ENCODE data around the gene AGTPBP1.

AGTPBP1 gene

GRCh38 chr9:85702726-85703289 is 38.9 kb downstream of the AGTPBP1 start:
- DNase-seq (ENCODE audit: low read depth in 2 of 2): peak; percentile 1 to 14
- TF ChIP-seq CTCF (IDR thresholded peaks at IDR 0.05; ENCODE audit: low read depth, low read length): no peak

GRCh38 chr9:85702191-85702590 is 39.6 kb downstream of the AGTPBP1 start:
- no peak overlapping the region for H3K4me3 ChIP-seq (replicated peaks in 1 of 2; ENCODE audit: low read depth in 2 of 2, low read length in 2 of 2)
- no peak for DNase-seq (ENCODE audit: low read depth in 2 of 2)
- no peak for TF ChIP-seq CTCF (IDR thresholded peaks at IDR 0.05; ENCODE audit: low read depth, low read length)

More at GRCh38 chr9:85702726-85703289, 38.9 kb downstream of the AGTPBP1 start:
- no peak overlapping the region for H3K4me3 ChIP-seq (replicated peaks in 1 of 2; ENCODE audit: low read depth in 2 of 2, low read length in 2 of 2)

- no peak for TF ChIP-seq CTCF (IDR thresholded peaks at IDR 0.05; ENCODE audit: low read depth, low read length)
- H3K4me3 ChIP-seq (replicated peaks in 1 of 2; ENCODE audit: low read depth in 2 of 2, low read length in 2 of 2): no peak overlapping the region
- DNase-seq (ENCODE audit: low read depth in 2 of 2): no peak
Measured at GRCh38 chr9:85700330-85700729, 41.4 kb downstream of the AGTPBP1 start.

- no peak overlapping the region for H3K4me3 ChIP-seq (replicated peaks in 1 of 2; ENCODE audit: low read depth in 2 of 2, low read length in 2 of 2)
Measured at GRCh38 chr9:85688361-85688760, 53.4 kb downstream of the AGTPBP1 start.

GRCh38 chr9:85685081-85685480 is 56.7 kb downstream of the AGTPBP1 start:
- no peak overlapping the region for H3K4me3 ChIP-seq (replicated peaks in 1 of 2; ENCODE audit: low read depth in 2 of 2, low read length in 2 of 2)
- TF ChIP-seq CTCF (IDR thresholded peaks at IDR 0.05; ENCODE audit: low read depth, low read length): no peak
- no peak for DNase-seq (ENCODE audit: low read depth in 2 of 2)

More at GRCh38 chr9:85688361-85688760, 53.4 kb downstream of the AGTPBP1 start:
- TF ChIP-seq CTCF (IDR thresholded peaks at IDR 0.05; ENCODE audit: low read depth, low read length): no peak
- no peak for DNase-seq (ENCODE audit: low read depth in 2 of 2)

- no peak for DNase-seq (ENCODE audit: low read depth in 2 of 2)
- TF ChIP-seq CTCF (IDR thresholded peaks at IDR 0.05; ENCODE audit: low read depth, low read length): no peak
- H3K4me3 ChIP-seq (replicated peaks in 1 of 2; ENCODE audit: low read depth in 2 of 2, low read length in 2 of 2): no peak overlapping the region
Measured at GRCh38 chr9:85676790-85677189, 65.0 kb downstream of the AGTPBP1 start.

- no peak for TF ChIP-seq CTCF (IDR thresholded peaks at IDR 0.05; ENCODE audit: low read depth, low read length)
- H3K4me3 ChIP-seq (replicated peaks in 1 of 2; ENCODE audit: low read depth in 2 of 2, low read length in 2 of 2): no peak overlapping the region
- DNase-seq (ENCODE audit: low read depth in 2 of 2): no peak
Measured at GRCh38 chr9:85667374-85667773, 74.4 kb downstream of the AGTPBP1 start.
